Measurements from ENCODE around the gene WDR64. TPM values are rescaled to one million over a fixed set of nuclear protein-coding genes. Genes with fewer than 3 reads are reported as not detected.

Gene WDR64
- total RNA-seq, 1 experiment from 2014 or later, result not detected

DNA sequence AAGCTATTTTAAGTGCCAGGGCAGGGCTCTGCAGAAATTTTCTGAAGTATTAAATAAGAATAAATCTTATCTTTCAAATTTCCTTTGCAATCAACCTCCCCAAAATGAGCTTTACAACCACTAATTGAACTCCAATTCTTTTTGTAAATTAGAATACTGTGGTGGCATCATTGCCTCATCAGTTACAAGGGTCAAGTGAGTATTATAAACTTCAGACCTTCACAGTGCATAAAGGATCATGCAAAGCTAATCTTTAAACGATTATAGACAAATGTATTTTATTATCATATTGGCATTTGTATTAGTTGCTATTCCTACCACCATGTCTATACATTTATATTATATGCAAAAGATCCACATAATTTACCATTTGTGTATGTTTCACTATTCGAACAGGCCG lies 19.1 kb upstream of the WDR64 start:
- DNase-seq (ENCODE audit: low spot score), result no peak
- ChIA-PET CTCF (no interaction called here), POLR2A (ENCODE audit: low non-redundant PET) (no interaction called here)
- intact Hi-C loops (cut with micrococcal nuclease; ENCODE audit: unreplicated experiment), result no loop called here
- peaks cover 12% of the 10 kb centered on the region for H3K4me1 ChIP-seq (ENCODE audit: insufficient read depth, low read length, poor library complexity, severe bottlenecking)
- TF ChIP-seq, protein P1, sequence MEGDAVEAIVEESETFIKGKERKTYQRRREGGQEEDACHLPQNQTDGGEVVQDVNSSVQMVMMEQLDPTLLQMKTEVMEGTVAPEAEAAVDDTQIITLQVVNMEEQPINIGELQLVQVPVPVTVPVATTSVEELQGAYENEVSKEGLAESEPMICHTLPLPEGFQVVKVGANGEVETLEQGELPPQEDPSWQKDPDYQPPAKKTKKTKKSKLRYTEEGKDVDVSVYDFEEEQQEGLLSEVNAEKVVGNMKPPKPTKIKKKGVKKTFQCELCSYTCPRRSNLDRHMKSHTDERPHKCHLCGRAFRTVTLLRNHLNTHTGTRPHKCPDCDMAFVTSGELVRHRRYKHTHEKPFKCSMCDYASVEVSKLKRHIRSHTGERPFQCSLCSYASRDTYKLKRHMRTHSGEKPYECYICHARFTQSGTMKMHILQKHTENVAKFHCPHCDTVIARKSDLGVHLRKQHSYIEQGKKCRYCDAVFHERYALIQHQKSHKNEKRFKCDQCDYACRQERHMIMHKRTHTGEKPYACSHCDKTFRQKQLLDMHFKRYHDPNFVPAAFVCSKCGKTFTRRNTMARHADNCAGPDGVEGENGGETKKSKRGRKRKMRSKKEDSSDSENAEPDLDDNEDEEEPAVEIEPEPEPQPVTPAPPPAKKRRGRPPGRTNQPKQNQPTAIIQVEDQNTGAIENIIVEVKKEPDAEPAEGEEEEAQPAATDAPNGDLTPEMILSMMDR (conservative IDR thresholded peaks at IDR 0.05; ENCODE audit: low read depth, low read length), result no peak
- no peak for TF ChIP-seq EZH2 (IDR thresholded peaks at IDR 0.05; ENCODE audit: borderline replicate concordance, low read depth, low read length, poor library complexity, severe bottlenecking)
- no peaks in the 10 kb centered on the region for H3K36me3 ChIP-seq (ENCODE audit: insufficient read depth, low read length, poor library complexity, severe bottlenecking)
- no peaks in the 10 kb centered on the region for H3K27me3 ChIP-seq (replicated peaks; ENCODE audit: insufficient read depth, low read depth, low read length, poor library complexity)
- H3K4me3 ChIP-seq (ENCODE audit: low read depth, low read length, poor library complexity, severe bottlenecking), result no peak overlapping the region
- H3K27ac ChIP-seq (ENCODE audit: low read depth, low read length, poor library complexity, severe bottlenecking), result no peak overlapping the region
- no TSS peak for BruUV-seq (replicated peaks)
- H3K9me3 ChIP-seq (ENCODE audit: low read depth, low read length, poor library complexity, severe bottlenecking), result no peaks in the 10 kb centered on the region

DNA sequence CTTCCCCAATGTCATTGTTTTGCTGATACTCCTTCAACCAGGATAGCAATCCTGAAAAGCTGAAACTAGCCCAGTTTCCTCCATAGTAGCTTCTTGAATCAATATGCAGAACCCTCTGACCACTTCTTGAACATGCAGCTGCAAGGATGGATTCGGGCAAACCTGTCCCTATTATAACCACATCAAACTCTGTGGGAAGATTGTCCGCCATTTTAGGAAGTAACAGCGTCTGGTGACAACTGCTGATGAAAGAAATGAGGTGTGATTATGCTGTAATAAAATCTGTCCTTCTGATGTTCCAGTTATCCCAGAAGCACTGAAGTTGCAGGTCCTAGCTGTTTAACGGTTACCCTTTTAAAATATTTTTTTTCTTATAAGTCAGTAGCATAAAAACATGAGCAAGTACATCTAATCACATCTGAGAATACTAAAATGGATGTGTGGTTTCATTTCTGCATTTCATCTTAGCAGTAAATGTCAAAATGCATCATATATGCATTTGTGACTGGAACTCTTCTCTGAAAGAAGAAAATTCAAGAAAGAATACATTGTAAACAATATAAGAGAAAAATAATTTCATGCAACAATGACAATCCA lies 16.4 kb upstream of the WDR64 start:
- Histone ChIP-seq H3K27me3 (replicated peaks; ENCODE audit: insufficient read depth, low read depth, low read length, poor library complexity) (no peaks in the 10 kb centered on the region), H3K36me3 (ENCODE audit: insufficient read depth, low read length, poor library complexity, severe bottlenecking) (no peaks in the 10 kb centered on the region), H3K27ac (ENCODE audit: low read depth, low read length, poor library complexity, severe bottlenecking) (no peak overlapping the region), H3K9me3 (ENCODE audit: low read depth, low read length, poor library complexity, severe bottlenecking) (no peaks in the 10 kb centered on the region), H3K4me1 (ENCODE audit: insufficient read depth, low read length, poor library complexity, severe bottlenecking) (peaks cover 1% of the 10 kb centered on the region), H3K4me3 (ENCODE audit: low read depth, low read length, poor library complexity, severe bottlenecking) (no peak overlapping the region)
- CTCF ChIA-PET, result interaction anchor here (0.6 kb wide), 1 partner anchor 24 kb away, joined by 5 read pairs; no protein-coding TSS in a partner anchor
- POLR2A ChIA-PET (ENCODE audit: low non-redundant PET), result no interaction called here
- intact Hi-C loops (cut with micrococcal nuclease; ENCODE audit: unreplicated experiment), result no loop called here
- BruUV-seq (replicated peaks), result no TSS peak
- DNase-seq (ENCODE audit: low spot score), result no peak
- TF ChIP-seq EZH2 (IDR thresholded peaks at IDR 0.05; ENCODE audit: borderline replicate concordance, low read depth, low read length, poor library complexity, severe bottlenecking), result no peak
- TF ChIP-seq, protein P1 (conservative IDR thresholded peaks at IDR 0.05; ENCODE audit: low read depth, low read length), result no peak

DNA sequence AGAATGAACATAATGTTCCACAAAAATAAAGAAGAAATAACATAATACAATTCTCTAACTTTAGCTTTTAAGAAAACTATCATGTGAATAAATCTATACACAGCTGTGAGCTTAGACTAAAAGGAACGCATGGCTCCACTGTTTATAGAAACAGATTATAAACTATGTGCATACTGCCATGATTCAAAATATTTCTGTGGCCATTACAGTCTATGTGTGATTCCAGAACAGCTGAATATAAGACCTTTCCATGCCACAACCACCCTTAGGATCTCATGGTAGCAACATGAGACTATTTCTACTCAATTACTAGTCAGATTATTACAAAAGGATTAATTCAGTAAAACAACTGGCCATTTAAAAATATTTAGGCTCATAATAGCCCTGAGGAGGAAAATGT lies 15.8 kb upstream of the WDR64 start:
- Histone ChIP-seq H3K4me1 (ENCODE audit: insufficient read depth, low read length, poor library complexity, severe bottlenecking) (no peaks in the 10 kb centered on the region), H3K27me3 (replicated peaks; ENCODE audit: insufficient read depth, low read depth, low read length, poor library complexity) (no peaks in the 10 kb centered on the region), H3K36me3 (ENCODE audit: insufficient read depth, low read length, poor library complexity, severe bottlenecking) (no peaks in the 10 kb centered on the region), H3K9me3 (ENCODE audit: low read depth, low read length, poor library complexity, severe bottlenecking) (no peaks in the 10 kb centered on the region), H3K4me3 (ENCODE audit: low read depth, low read length, poor library complexity, severe bottlenecking) (no peak overlapping the region), H3K27ac (ENCODE audit: low read depth, low read length, poor library complexity, severe bottlenecking) (no peak overlapping the region)
- POLR2A ChIA-PET (ENCODE audit: low non-redundant PET), result no interaction called here
- BruUV-seq (replicated peaks), result no TSS peak
- TF ChIP-seq, protein P1 (conservative IDR thresholded peaks at IDR 0.05; ENCODE audit: low read depth, low read length), result no peak
- TF ChIP-seq EZH2 (IDR thresholded peaks at IDR 0.05; ENCODE audit: borderline replicate concordance, low read depth, low read length, poor library complexity, severe bottlenecking), result no peak
- CTCF ChIA-PET, result interaction anchor here (0.6 kb wide), 1 partner anchor 25 kb away, joined by 5 read pairs; no protein-coding TSS in a partner anchor
- no peak for DNase-seq (ENCODE audit: low spot score)
- intact Hi-C loops (cut with micrococcal nuclease; ENCODE audit: unreplicated experiment), result no loop called here

Data from A673 (cell line).